Heart left ventricle (tissue), 16 donors: ENCODE data around the gene FKBP1A. TPM values are rescaled to one million over a fixed set of nuclear protein-coding genes. Genes with fewer than 3 reads are reported as not detected.

Source experiments
- ATAC-seq, 4 donors: fragments of 200-7000 bp; cut with Tn5 transposase; one replicate each; pipeline ENCODE4 v1.9.1; 2020 to 2022; ENCODE audit warnings: moderate library complexity in 4 of 4, mild to moderate bottlenecking in 3 of 4, moderate number of reproducible peaks in 1 of 4
- DNase-seq, 5 donors: peaks; one replicate each; pipeline ENCODE4 v3.0.0-alpha.2; 2020
- H3K27ac ChIP-seq, 12 donors: fragments of 200-600 bp; sonication (generic) in 4 of 12; one replicate each; pipeline versions ENCODE4 v1.5.0 to v1.8.0; 2016 to 2022; ENCODE audit warnings: mild to moderate bottlenecking in 2 of 12
- H3K27me3 ChIP-seq, 9 donors: fragments of 200-600 bp; sonication (generic) in 2 of 9; one replicate each; pipeline versions ENCODE4 v1.5.1 to v1.8.0; 2016 to 2022; ENCODE audit warnings: mild to moderate bottlenecking in 3 of 9
- H3K36me3 ChIP-seq, 9 donors: fragments of 200-600 bp; sonication (generic) in 2 of 9; one replicate each; pipeline versions ENCODE4 v1.5.0 to v1.8.0; 2018 to 2022; ENCODE audit warnings: mild to moderate bottlenecking in 2 of 9
- H3K4me1 ChIP-seq, 12 donors: fragments of 200-600 bp; sonication (generic) in 4 of 12; one replicate each; pipeline versions ENCODE4 v1.5.0 to v1.8.0; 2016 to 2022; ENCODE audit warnings: mild to moderate bottlenecking in 3 of 12
- H3K4me3 ChIP-seq, 12 donors: fragments of 200-600 bp; sonication (generic) in 4 of 12; one replicate each; pipeline versions ENCODE4 v1.5.0 to v1.8.0; 2017 to 2022; ENCODE audit warnings: mild to moderate bottlenecking in 9 of 12, moderate library complexity in 4 of 12
- H3K9me3 ChIP-seq, 12 donors: fragments of 200-600 bp; sonication (generic) in 4 of 12; one replicate each; pipeline versions ENCODE4 v1.5.0 to v1.8.0; 2016 to 2022; ENCODE audit warnings: mild to moderate bottlenecking in 1 of 12
- CTCF ChIP-seq, 12 donors: fragments of 200-600 bp; sonication (generic) in 4 of 12; IDR thresholded peaks; one replicate each; pipeline versions ENCODE4 v1.5.0 to v1.8.0; 2018 to 2022; ENCODE audit warnings: antibody characterized with exemption in 12 of 12, mild to moderate bottlenecking in 5 of 12
- POLR2A ChIP-seq, 2 donors: fragments of 450-650 bp; IDR thresholded peaks; one replicate each; pipeline ENCODE4 v1.6.1; 2017; ENCODE audit warnings: antibody characterized with exemption in 2 of 2, mild to moderate bottlenecking in 2 of 2, moderate library complexity in 2 of 2
- WGBS, 4 donors: extraction: QIAGEN DNeasy Blood & Tissue Kit in 2 of 4; methylation state at CpG; one replicate each; pipeline versions ENCODE4 v1.1.5 to v1.1.7; 2013 to 2018; 5-methylcytosine and 5-hydroxymethylcytosine counted together
- intact Hi-C, 10 donors: fragments of 100-400 bp; cut with DNase I; formaldehyde crosslinking; loops; one replicate each; pipeline versions ENCODE4 v1.11.1 to v1.14.2; 2022
- polyA plus RNA-seq, 2 donors: library from polyadenylated mRNA; stranded (reverse); fragments of 200-250 nt; gene quantifications; one replicate each; pipeline ENCODE4 v1.2.3, GENCODE V29; 2013
- total RNA-seq, 9 donors: library from RNA; depleted of rRNA in 2 of 9; stranded (reverse); fragments of >200 nt in 2 of 9; fragmentation: NEBNext Ultra II Directional in 3 of 9; extraction: Animal tissue kit (Norgen Biotek cat#: 25700) in 3 of 9; gene quantifications; one replicate each; pipeline versions ENCODE4 v1.1.0 to v1.2.4, GENCODE V29; 2016 to 2023
- donor health status: ischemic (EF 13 %, LVEDD 7.1; RV severe dilation, severe dysfunction).
- donor health status: healthy with polysubstance abuse.
- donor health status: DM: no; HTN: yes; CAD: no.
- donor health status: DM: no; HTN: no; CAD: no.
- donor health status: ischemic (EF 25% LVEDD 6.9; RV normal size, moderate dysfunction).
- donor health status: ischemic (EF 25% LVEDD 5.7; RV mildly dilated, moderate dysfunction).
- donor health status: healthy.
- donor health status: DM: yes; HTN: yes; CAD: no.
- donor health status: ischemic (EF 35%, LVEDD 5.7; RV mildly dilated, moderate dysfunction).
- donor health status: nonischemic (EF 11% LVEDD 7.7; RV severe dilation, severe dysfunction).
- donor health status: DM: yes; HTN: yes; CAD: no.
- donor health status: PGD.
- donor health status: ischemic (EF 29% LVEDD 5.4; RV normal size, mild dysfunction).
- donor health status: nonischemic (EF 23%, LVEDD 6.1; RV moderate dilation, normal function).

Gene FKBP1A
- total and polyA plus RNA-seq, 11 donors: 71.3 to 401 (median 144) TPM

DNA sequence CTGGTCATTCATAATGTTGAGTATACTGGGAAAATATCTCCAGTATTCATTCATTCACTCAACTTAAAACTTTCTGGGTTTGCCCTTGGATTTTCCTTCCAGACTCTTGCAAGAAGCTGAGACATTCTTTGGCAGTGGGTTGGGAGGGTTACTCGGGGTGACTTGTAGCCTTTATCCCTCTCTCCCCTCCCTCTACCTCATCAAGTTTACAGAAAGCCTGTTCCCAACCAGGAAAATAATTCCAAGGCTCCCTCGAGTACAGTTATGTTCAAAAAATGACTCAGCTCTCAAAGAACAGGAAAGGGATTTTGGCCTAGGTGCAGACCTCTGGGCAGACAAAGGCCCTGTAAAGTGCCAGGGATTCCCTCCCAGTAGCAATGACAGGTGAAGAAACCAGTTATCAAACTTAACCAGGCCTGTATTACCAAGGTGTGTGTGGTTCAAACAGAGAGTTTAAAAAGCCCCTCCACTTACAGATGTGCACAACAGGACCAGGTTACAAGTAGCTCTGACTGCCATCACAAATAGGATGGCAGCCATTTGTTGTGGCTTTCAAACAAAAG is 22.2 kb downstream of the FKBP1A start:
- DNase-seq (no peak), ATAC-seq (peak; percentile 21 to 75 (median 48))
- peaks cover 0 to 91% (median 56%) of the 10 kb centered on the region in 9 donors for H3K36me3 ChIP-seq
- no peaks in the 10 kb centered on the region for H3K9me3 ChIP-seq
- H3K4me3 ChIP-seq: no peak overlapping the region
- no peaks in the 10 kb centered on the region for H3K27me3 ChIP-seq
- no peak for TF ChIP-seq CTCF (IDR thresholded peaks at IDR 0.05)
- no peak for TF ChIP-seq POLR2A (IDR thresholded peaks at IDR 0.05)
- intact Hi-C loops: loop anchor here in 4 of 10 donors (5.0 kb wide), 3 partner anchors 33 to 43 kb away; partner anchors contain the start of gene SDCBP2 (in 2 of the 4)
- peaks cover 6 to 60% (median 47%) of the 10 kb centered on the region in 12 donors for H3K4me1 ChIP-seq
- H3K27ac ChIP-seq: peak overlapping the region in 11 of 12 donors; percentile 2 to 74 (median 49)
- WGBS, 4 donors: 30 to 48% (median 38%) methylated on average over 2 of the region's 2 CpGs

- H3K9me3 ChIP-seq: no peaks in the 10 kb centered on the region
- peaks cover 5 to 53% (median 41%) of the 10 kb centered on the region in 12 donors for H3K4me1 ChIP-seq
- peaks cover 0 to 92% (median 55%) of the 10 kb centered on the region in 9 donors for H3K36me3 ChIP-seq
- 63 to 94% (median 88%) methylated on average over 3 of the region's 3 CpGs for WGBS, 4 donors
- ATAC-seq (no peak), DNase-seq (no peak)
- no peaks in the 10 kb centered on the region for H3K27me3 ChIP-seq
- TF ChIP-seq POLR2A (IDR thresholded peaks at IDR 0.05) (no peak), CTCF (IDR thresholded peaks at IDR 0.05) (no peak)
- H3K4me3 ChIP-seq: no peak overlapping the region
- intact Hi-C loops: loop anchor here in 4 of 10 donors (5.0 kb wide), 3 partner anchors 33 to 43 kb away; partner anchors contain the start of gene SDCBP2 (in 2 of the 4)
- peak overlapping the region in 10 of 12 donors; percentile 5 to 59 (median 42) for H3K27ac ChIP-seq
Measured at GRCh38 chr20:1369970-1370369, 22.9 kb downstream of the FKBP1A start.

GRCh38 chr20:1368448-1369199 is 24.2 kb downstream of the FKBP1A start:
- H3K9me3 ChIP-seq: no peaks in the 10 kb centered on the region
- no peak overlapping the region for H3K4me3 ChIP-seq
- H3K4me1 ChIP-seq: peaks cover 5 to 53% (median 31%) of the 10 kb centered on the region in 12 donors
- intact Hi-C loops: no loop called here
- TF ChIP-seq POLR2A (IDR thresholded peaks at IDR 0.05) (no peak), CTCF (IDR thresholded peaks at IDR 0.05) (no peak)
- H3K27me3 ChIP-seq: no peaks in the 10 kb centered on the region
- no peak overlapping the region for H3K27ac ChIP-seq
- 71 to 83% (median 76%) methylated on average over 7 of the region's 7 CpGs for WGBS, 4 donors
- ATAC-seq (no peak), DNase-seq (no peak)
- peaks cover 0 to 84% (median 54%) of the 10 kb centered on the region in 9 donors for H3K36me3 ChIP-seq

GRCh38 chr20:1367479-1367878 is 25.4 kb downstream of the FKBP1A start:
- Histone ChIP-seq H3K36me3 (peaks cover 0 to 78% (median 48%) of the 10 kb centered on the region in 9 donors), H3K27ac (no peak overlapping the region), H3K9me3 (no peaks in the 10 kb centered on the region), H3K4me1 (peaks cover 0 to 46% (median 22%) of the 10 kb centered on the region in 12 donors), H3K27me3 (no peaks in the 10 kb centered on the region), H3K4me3 (no peak overlapping the region)
- DNase-seq (no peak), ATAC-seq (no peak)
- 97 to 100% (median 98%) methylated on average over 4 of the region's 4 CpGs for WGBS, 4 donors
- TF ChIP-seq CTCF (IDR thresholded peaks at IDR 0.05): no peak
- intact Hi-C loops: no loop called here
